GM10847 (cell line): ENCODE measurements around the gene ZNF341.

Experiments used
- POLR2A ChIP-seq: IDR thresholded peaks from 2 replicates; pipeline ENCODE4 v1.6.1; 2011; ENCODE audit not compliant: insufficient read length; ENCODE audit errors: extremely low read depth

ZNF341 gene

DNA sequence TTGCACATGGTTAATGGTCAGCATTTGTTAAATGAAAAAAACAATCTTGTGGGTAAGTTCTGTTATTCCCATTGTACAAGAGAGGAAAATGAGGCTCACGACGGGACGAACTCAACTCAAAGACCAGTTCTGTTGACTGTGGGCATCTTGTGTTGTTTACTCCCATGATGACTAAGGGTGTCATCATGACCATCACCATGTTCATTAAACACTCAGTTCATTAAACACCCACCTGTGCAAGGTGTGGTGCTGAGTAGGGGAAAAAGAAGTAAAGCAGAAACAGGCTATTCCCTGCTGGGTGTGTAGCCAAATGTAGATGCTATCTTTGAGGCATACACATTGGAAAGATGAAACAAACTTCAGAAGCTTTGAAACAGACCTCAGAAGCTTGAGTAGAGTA is 83.9 kb downstream of the ZNF341 start:
- no peak for TF ChIP-seq POLR2A

DNA sequence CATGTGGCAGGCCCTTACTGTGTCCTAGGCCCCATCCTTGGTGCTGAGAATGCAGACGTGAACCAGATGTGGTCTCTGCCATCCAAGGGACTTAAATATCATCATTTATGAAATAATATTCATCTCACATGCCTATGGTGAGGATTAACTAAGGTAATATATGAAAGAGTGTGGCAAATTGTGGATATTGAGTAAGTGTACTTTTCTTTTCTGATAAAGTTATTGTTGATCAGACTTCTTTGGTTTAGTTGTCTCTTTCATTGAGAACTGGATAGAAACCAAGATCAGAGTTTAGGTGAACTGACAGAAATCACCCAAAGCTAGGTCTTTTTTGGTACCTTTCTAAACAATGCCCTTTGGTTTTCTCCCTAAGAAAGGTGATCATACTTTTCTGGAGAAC is 84.4 kb downstream of the ZNF341 start:
- TF ChIP-seq POLR2A, result no peak

DNA sequence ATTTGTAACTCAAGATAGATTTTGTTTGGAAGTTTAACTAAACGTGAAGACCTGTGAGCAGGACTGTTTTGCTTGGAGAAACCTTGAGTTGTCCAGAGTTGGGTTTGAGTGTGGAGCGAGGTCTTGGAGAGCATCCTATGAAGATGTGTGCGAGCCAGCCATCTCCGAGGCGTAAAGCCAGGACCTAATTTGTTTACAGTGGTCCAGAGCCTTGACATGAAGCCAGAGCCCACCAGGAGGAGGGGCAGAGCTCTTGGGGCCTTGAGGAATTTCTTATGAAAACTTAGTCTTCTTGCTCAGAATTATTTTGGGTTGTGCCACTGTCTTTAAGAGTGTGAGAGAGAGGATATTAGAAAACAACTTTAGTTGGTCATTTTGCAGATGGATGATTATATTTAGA is 85.6 kb downstream of the ZNF341 start:
- TF ChIP-seq POLR2A, result no peak

DNA sequence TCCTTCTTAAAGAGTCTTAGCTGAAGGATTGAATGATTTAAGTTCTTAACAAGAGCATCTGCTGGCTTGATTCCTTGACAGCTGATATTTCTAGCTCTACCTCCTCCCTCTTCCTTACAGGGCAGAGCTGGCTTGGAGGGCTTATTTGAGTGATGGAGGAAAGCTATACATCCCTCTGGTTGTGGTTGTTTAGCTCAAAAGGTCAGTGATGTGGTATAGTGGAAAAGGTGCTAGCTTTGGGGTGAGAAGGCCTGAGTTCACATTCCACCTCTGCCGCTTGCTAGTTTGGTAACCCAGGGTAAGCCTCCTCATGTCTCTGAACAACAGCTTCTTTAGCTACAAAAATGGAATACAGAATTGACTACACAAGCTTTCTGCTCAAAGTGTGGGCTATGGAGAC is 87.7 kb downstream of the ZNF341 start:
- TF ChIP-seq POLR2A, result no peak

DNA sequence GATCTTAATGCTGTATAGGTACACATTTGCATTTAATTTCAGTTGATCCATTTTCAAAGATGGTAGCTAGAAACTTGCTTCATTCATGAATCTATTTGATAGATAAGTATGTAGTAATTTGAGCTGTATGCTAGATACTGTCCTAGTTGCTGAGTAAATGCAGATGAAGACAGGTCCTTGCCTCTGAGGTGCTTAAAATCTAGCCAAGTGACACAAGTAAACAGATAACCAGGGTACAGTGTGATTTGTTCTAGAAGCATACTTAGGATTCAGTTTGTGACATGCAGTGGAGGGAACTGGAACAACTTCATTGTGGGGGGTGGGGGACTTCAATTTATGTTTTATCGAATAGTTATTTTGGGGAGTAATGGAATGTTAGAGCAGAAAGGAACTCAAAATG is 88.6 kb downstream of the ZNF341 start:
- TF ChIP-seq POLR2A, result no peak

DNA sequence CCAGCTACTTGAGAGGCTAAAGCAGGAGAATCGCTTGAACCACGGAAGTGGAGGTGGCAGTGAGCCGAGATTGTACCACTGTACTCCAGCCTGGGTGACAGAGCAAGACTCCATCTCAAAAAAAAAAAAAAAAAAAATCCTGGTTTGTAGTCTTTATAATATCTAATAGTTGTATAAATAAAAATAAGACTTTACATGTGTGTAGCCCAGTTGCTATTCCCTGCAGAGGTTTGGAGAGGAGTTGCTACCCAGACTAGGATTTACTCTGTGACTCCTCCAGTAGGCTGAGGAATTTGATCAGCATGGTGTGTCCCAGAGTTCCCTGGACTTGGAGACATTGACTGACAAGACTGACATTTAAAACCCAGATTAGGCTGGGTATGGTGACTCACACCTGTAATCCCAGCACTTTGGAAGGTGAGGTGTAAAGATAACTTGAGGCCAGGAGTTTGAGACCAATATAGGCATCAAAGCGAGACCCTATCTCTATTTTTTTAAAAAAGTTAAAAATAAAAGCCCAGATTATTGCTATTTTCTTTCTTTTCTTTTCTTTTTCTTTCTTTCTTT is 89.6 kb downstream of the ZNF341 start:
- TF ChIP-seq POLR2A, result no peak

DNA sequence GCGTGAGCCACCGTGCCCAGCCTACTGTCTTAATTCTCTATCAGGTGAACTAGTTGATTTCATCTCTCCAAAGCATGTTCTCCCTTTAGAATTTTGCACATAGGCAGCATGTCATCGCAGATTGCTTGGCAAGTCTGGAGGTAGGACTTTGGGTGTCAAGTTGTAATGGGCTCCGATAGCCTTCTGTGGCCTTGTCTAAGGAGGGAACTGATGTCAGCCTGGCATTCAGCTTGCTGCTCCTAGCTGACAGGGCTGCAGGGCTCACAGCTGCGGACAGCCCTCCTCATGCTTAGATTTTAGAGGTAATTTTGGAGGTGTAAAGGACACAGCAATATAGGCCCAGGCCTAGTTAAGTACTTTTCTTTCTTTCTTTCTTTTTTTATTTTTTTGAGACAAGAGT is 90.6 kb downstream of the ZNF341 start:
- no peak for TF ChIP-seq POLR2A

DNA sequence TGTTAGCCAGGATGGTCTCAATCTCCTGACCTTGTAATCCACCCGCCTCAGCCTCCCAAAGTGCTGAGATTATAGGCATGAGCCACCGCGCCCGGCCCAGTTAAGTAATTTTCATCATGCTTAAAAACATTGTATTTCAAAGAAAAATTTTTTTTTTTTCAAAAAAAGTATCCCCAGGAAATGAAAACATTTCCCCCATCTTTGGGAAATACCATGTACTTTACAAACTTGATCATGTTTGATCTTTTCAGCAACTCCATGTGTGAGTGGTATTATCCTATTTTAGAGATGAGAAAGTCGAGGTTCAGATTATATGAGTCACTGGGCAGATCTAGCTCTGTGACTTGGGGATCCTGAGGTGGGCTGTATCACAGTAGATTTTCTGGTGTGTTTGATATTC is 91.2 kb downstream of the ZNF341 start:
- TF ChIP-seq POLR2A, result no peak

DNA sequence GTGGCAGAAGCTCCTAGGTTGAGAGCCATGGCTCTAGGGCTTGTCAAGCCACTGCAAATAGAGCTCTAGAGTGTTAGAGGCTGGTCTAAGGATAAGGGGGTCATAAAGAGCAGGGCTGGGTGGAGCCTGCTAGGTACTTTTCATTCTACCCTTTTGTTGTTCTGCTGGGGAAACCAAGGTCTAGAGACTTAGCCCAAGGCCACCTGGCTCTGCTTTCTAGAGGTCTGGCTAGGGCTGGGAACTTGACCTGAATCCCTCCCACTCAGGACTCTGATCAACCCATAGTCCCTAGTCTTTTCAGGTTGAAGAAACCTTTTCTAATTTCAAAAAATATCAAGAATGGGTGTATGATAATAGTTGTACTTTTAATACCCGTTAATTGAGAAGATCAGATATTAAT is 93.1 kb downstream of the ZNF341 start:
- no peak for TF ChIP-seq POLR2A

DNA sequence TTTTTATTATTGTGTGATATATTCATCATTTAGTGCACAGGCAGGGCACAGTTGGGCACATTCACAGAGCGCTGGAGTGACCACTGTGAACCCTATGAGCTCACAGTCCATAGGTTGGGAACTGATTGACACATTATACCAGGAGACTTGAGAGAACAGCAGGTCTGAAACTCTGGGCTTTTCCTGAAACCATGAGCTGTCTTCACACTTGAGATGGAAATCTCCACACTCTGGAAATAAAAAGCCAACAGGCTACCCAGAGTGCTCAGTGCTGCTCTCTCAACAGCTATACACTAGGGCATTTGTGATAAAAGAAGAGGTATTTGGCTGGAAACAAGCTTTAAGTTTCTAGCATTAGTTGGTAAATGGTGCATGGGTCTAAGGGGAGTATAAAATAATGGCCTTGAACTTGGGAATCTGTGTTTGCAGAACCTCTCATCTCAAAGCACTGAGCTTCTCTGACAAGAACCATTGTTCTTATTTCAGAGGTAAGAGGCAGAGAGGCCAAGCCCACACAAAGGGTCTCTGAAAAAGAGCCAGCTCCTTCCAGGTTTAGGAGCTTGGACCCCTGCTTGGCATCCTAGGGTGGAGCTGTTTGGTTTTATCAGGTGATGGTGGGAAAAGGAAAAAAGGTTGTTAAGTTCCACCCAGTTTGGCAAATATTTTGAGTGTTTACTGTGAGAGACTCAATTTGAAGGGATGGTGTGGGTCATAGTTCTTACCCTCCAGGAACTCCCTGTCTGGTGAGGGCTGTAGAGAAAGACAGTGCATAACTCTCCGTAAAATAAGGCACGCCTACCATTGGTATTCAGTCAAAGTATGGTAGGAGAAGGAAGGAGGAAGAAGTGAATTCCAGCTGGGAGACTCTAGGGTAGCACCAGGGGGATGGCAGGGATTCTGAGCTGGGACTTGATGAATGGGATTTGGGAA is 93.8 kb downstream of the ZNF341 start:
- TF ChIP-seq POLR2A, result no peak

DNA sequence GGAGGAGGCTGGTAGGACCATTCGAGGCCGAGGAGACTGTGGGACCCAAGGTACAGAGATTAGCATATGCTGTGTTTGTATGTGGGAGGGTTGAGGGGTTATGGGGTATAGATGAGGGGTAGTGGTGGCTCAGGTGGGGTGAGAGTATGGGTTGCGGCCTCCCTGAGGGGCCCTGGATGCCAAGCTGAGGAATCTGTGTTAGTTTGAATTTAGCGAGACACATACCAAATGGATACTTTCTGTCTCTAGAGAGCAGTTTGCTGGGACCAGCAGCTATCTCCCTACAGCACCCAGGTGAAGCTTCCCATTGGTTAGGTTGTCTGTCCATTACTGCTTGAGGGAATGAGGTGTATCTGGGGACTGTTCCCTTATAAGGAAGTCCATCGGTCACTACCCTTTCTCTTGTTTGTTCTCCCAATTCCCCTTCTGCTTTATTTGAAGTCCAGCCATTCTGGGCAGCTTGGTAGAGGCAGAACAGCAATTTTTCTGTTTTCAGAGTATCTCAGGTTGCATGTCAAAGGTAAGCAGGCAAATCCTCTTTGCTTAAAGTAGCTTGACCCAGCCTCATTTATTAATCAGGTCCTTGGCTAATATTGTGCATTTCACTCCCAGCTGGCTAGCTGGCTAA is 94.6 kb downstream of the ZNF341 start:
- TF ChIP-seq POLR2A, result no peak

DNA sequence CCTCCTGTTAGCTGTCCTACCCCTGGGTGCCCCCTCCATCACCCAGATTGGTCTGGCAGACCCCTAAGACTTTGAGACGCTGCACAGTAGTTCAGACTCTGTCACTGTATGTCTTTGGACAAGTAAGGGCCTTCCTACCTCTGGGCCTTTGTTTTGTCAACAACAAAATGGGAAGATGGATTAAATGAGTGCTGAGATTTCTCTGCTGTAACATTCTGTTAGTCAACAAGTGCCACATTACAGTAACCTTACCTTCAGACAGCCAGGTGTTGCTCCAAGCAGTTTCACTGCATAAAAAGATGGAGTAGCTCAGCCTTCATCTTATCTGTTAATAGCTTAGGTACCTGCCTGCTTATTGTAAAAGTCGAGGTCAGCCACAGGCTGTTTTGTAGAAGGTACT is 95.3 kb downstream of the ZNF341 start:
- no peak for TF ChIP-seq POLR2A

DNA sequence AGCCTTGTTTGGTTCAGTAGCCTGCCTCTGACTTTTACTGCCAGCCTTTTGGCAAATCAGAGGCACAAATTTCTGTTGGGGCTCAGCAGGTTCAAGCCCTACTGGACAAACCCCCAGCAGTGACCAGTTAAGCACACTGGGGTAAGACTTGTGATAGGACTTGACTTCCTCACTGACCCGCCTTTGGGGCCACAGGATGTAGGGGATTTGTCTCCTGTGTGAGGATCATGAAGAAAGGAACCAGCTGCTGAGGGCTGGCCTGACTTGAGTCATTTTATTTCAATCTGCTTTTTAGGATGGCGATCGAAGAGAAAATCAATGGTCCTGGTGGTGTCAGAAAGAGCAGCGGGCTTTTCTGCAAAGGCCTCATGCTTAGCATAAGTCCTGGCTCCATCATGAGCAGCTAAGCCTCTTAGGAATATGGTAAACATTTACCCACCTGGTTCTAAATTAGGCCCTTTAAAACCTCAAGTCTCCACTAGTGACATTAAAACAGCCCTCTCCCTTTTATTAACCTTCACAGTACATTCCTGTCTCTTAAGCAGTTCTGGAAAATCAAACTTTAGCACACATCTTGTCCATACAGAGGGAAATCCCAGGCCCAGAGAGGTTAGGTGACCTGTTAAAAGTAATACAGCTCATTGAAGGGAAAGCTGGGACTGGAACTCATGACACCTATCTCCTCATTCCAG is 96.0 kb downstream of the ZNF341 start:
- no peak for TF ChIP-seq POLR2A

DNA sequence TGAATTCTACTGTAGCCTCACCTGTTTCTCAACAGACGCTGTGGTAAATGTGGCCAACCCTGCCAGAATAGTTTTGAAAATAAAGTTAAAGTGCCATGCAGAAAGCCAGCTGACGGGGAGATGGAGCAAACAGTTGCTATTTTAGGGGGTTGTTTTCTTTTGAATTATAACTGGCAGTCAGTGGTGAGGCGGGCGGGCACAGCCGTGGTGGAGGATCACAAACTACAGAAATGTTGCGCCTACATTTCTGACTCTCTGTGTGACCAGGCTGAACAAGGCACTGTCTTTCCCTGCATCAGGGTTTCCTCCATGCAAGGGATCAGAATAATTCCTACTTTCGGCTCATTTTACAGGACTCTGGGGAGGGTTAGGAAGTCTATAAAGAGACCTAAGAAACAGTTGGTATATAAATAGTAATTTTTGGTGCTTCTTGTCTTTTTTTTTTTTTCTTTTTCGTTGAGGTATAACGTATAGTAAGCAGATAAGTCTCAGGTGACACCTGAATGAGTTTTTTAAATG is 96.6 kb downstream of the ZNF341 start:
- TF ChIP-seq POLR2A, result no peak

DNA sequence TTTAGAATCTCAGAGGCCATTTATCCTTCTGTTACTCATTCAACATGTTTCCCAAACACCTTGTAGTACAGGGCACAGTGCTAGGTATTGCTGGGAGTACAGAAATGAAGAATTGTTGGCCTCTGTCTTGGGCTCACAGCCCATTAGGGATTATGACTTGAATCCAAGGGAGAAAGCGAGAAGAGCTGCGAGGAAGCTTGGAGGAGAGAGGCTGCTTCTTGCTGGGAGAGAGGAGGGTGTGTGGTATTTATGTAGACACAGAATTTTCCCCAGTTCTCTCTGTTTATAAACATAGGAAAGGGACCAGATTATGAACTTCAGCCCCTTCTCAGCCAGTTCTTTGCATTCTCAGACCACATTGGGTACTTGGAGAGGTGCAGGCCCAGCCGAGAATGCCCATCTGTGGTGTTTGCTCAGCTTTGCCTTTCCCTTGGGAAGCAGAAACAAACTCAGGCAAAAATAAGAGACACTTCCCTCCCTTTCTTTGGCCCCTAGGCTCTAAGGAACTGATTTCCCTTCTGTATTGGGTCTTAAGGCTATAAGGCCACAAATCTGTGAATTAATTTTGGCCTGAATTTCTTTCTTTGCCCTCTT is 97.3 kb downstream of the ZNF341 start:
- no peak for TF ChIP-seq POLR2A
